Esophagus muscularis mucosa (tissue), 4 donors: ENCODE data around the gene SLC7A14.

Source experiments
- EP300 ChIP-seq: sonication (generic); formaldehyde crosslinking; IDR thresholded peaks from one replicate; pipeline ENCODE4 v1.6.1; 2017; ENCODE audit warnings: antibody characterized with exemption
- POLR2A ChIP-seq: fragments of 450-650 bp; IDR thresholded peaks from one replicate; pipeline ENCODE4 v1.6.1; 2017; ENCODE audit warnings: antibody characterized with exemption, moderate library complexity, mild to moderate bottlenecking, low read depth
- POLR2AphosphoS5 ChIP-seq, 2 donors: sonication (generic); formaldehyde crosslinking; IDR thresholded peaks; one replicate each; pipeline ENCODE4 v1.6.1; 2017; ENCODE audit warnings: antibody characterized with exemption in 2 of 2
- TF ChIP-seq, protein P1 (sequence below), 3 experiments: fragments of 200-600 bp in 2 of 3; fragments of 450-650 bp in 1 of 3; sonication (generic) in 2 of 3; IDR thresholded peaks; one replicate each; pipeline ENCODE4 v1.5.1; 2017 to 2019; ENCODE audit warnings: antibody characterized with exemption in 3 of 3, mild to moderate bottlenecking in 2 of 3, moderate library complexity in 1 of 3

DNA sequence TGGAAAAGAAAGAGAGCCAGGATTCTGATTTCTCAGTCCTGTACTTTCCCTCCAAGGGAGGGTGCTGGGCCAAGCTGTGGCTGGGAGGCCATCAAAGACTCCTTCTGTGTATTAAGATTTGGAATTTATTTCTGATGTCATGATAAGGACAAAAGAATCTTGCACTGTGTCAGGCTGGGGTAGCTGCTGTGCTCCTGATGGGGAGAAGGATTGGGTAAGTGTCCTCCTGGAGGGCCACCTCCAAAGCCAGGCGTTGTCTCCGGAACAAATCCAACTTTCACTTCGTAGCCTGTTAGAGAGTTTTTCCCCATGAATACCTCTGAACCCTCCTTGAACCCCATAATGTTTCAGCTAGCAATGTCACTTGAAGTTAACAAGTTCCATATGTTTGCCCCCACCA, 137.3 kb downstream of the SLC7A14 start:
- TF ChIP-seq, protein P1, sequence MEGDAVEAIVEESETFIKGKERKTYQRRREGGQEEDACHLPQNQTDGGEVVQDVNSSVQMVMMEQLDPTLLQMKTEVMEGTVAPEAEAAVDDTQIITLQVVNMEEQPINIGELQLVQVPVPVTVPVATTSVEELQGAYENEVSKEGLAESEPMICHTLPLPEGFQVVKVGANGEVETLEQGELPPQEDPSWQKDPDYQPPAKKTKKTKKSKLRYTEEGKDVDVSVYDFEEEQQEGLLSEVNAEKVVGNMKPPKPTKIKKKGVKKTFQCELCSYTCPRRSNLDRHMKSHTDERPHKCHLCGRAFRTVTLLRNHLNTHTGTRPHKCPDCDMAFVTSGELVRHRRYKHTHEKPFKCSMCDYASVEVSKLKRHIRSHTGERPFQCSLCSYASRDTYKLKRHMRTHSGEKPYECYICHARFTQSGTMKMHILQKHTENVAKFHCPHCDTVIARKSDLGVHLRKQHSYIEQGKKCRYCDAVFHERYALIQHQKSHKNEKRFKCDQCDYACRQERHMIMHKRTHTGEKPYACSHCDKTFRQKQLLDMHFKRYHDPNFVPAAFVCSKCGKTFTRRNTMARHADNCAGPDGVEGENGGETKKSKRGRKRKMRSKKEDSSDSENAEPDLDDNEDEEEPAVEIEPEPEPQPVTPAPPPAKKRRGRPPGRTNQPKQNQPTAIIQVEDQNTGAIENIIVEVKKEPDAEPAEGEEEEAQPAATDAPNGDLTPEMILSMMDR (IDR thresholded peaks at IDR 0.05): no peak
- TF ChIP-seq POLR2A (no peak), EP300 (no peak), POLR2AphosphoS5 (IDR thresholded peaks at IDR 0.05) (no peak)
